KBM-7 (cell line): Measurements from ENCODE around the gene ORC3.
"Not testable (repeated sequence)": the region's sequence is repeated elsewhere in the genome, so short reads cannot be mapped to it uniquely, and the experiment has no call there.

Experiments
- DNase-seq: peaks from one replicate; pipeline ENCODE4 v3.0.0-alpha.2; 2015
- in situ Hi-C: fragments of 300-500 bp; cut with MboI; formaldehyde crosslinking; loops from 2 replicates; pipeline ENCODE4 v1.14.3; 2020; ENCODE audit warnings: low sequenced_read_pairs, low pct_unique_long_range_greater_than_20kb, mixed read lengths

The ORC3 gene

DNA sequence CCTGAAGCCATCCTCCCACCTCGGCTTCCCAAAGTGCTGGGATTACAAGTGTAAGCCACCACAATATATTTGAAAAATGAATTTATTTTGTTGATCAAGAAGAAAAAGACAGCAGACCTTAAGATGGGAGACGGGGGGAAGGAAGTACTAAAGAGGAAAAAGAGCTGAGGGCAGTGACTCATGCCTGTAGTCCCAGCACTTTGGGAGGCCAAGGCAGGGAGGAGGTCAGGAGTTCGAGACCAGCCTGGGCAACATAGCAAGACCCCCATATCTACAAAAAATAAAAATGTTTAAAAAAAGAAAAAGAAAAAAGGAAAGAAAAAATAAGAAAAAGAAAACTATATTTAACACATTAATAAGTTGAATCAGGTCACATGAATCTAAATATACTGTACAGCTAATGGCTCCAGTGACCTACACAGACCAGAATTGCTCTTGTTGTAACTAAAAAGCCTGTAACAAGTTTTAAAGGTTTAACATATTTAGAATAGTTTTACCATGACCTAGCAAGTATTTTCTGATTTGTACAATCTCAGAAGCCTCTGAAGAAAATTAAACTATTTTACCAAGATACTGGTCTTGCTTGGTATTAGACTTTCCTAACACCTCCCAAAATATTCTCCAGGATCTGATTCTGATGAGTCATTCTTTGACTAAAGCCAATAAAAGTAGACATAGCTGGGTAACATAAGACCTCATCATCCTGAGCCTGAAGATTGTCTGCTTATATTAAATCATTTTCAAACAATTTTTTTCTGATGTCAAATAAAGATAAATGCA lies 116.4 kb downstream of the ORC3 start:
- in situ Hi-C loops = no loop called here
- no peak for DNase-seq

GRCh38 chr6:87708581-87709427 lies 118.9 kb downstream of the ORC3 start:
- DNase-seq, in situ Hi-C loops: not testable (repeated sequence)

GRCh38 chr6:87710090-87710489 lies 120.2 kb downstream of the ORC3 start:
- in situ Hi-C loops = no loop called here

DNA sequence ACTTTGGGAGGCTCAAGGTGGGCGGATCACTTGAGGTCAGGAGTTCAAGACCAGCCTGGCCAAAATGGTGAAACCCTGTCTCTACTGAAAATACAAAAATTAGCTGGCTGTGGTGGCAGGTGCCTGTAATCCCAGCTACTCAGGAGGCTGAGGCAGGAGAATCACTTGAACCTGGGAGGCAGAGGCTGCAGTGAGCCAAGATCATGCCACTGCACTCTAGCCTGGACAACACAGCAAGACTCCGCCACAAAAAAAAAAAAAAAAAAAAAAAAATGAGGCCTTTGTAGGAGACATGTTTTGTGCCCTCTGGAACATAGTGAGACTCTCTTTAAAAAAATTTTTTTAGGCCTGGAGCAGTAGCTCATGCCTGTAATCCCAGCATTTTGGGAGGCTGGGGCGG lies 122.8 kb downstream of the ORC3 start:
- DNase-seq, in situ Hi-C loops: not testable (repeated sequence)

More at GRCh38 chr6:87710090-87710489, 120.2 kb downstream of the ORC3 start:
- DNase-seq = no peak

- DNase-seq = no peak
- in situ Hi-C loops = no loop called here
Measured at GRCh38 chr6:87714093-87714842, 124.3 kb downstream of the ORC3 start.
